Measurements from ENCODE around the gene SNX19.
"Not testable (repeated sequence)": the region's sequence is repeated elsewhere in the genome, so short reads cannot be mapped to it uniquely, and the experiment has no call there.

Gene SNX19

DNA sequence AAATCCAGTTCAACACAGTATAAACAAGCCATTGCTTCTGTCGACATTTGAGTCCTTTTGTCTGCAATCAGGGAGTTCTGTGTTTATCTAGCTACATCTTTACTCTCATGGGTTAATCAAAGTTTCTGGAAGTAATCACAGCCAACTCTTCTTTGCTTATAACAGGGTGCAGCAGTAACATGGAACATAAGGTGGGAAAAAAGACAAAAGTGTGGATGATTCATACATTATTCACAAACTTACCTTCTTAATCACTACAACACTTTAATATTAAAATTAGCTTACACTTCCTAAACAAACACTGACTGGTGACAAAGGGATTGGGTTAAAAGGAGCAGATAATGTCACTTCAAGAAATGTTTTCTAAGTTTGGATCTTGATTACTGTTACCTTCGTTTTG, 44.7 kb downstream of the SNX19 start:
- DNase-seq: no peak

DNA sequence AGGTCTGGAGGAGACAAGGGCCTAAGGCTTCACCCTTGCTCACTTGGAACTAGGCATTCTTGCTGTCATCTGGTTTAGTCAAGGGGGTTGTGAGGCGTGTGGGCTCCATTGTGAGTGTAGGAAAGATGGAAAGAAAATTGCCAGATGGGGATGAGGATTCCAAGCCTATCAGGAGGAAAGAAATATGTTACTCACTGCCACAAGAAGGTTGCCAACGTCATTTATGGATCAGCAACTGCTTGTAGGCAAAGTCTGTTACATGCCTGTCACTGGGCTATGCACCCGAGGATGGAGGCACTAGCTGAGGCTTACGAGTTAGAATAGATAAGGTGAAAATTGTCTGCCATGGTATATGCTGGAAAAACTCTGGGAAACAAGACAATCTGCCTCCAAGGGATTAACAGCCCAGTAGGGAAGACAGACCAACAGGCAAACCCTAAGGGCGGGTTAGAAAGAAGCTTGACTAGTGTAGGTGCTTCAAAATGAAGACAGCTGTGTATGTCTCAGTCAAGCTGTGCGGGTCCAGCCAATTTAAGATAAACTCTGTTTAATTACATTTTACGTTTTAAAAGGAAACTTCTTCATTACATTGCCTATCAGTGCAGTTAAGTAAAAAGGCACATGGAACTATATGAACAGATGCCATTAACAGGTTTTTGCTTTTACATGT, 47.4 kb downstream of the SNX19 start:
- no peak for DNase-seq

DNA sequence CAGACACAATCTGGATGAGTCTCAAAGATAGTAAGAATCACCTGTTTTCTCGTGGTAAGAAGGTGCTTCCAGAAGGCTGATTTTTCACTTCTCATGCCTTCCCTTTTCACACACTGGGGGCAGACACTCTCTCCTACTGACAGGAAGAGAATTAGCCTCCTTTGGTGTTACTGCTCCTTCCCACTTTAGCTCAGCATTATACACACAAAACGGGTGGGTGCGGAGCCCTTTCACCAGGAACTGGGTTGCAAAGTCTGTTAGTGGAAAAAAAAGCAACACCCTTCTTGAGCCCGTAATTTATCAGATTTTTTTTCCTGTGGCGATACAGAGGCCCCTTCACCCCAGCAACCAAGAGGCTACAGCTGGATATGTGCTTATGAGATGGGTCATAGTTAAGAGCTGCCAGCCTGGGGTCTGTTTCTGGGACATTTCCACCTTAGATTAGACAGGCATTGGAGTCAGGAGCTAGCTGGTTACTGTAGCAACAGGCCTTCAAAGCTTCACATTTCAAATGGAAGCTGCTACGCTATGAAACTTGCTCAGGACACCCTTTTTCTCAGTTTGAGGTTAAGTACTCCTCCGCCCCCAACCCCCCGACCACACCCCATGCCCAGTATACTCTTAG, 48.1 kb downstream of the SNX19 start:
- no peak for DNase-seq

DNA sequence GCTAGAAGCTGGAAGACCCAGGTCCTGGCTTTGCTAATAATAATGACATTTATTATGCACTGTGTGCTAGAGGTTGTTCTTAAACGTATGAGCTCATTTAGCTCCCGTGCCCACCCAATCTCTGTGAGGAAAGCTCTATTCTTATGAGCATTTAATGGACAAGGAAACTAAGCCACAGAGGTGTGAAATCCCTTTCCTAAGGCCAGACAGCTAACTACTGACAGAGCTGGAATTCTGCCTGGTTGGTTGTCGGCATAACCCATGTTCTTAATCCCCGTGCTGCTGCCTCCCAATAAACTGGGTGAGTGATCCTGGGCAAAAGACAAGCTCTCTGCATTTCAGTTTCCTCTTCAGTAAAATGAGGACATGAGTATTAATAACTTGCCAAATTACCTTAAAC, 49.4 kb downstream of the SNX19 start:
- no peak for DNase-seq

DNA sequence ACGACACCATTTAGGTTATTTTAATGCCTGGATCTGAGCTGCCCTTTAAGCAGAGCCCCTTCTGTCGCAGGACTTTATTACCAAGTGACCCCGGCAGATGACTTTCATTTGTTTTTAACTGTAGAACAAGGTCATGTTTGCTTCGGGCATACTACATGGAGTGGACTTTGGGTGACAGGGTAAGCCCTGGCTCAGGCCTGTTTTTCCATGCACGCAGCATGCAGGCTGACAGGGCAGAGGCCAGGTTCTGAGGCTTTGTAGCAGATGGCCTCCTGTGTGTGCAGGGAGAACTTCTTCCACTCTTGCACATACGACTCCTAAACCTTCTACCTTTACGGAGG, 50.5 kb downstream of the SNX19 start:
- no peak for DNase-seq

DNA sequence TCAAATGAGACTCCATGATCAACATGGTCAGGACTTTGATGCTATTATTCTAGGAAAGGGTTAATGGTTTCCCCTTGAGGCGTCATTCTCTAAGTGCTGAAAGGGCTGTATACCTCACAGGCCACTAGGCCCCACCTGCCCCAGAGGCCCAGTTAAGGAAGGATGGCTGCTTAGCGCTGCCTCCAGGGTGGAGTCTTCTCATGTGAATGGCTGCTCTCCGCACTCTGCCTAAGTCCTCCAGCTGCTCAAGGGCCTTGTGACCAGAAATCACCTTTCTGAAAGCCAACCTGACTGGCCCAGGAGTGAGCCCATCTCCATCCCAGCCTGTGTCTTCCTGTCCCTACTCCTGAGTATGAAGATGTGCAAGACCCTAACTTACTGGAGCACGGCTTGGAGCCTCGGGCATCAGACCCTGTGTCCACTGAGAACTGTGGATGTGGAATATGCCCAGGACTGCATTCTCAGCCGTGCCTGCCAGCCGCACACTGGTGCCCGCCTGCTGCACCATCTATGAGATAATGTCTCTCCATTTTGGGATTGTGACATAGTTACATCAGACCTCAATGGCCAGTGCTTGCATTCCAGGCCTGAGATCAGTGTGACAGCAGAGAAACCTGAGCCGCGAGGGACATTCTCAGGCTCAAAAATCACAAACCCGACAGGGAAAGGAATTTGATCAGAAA, 51.0 kb downstream of the SNX19 start:
- no peak for DNase-seq

DNA sequence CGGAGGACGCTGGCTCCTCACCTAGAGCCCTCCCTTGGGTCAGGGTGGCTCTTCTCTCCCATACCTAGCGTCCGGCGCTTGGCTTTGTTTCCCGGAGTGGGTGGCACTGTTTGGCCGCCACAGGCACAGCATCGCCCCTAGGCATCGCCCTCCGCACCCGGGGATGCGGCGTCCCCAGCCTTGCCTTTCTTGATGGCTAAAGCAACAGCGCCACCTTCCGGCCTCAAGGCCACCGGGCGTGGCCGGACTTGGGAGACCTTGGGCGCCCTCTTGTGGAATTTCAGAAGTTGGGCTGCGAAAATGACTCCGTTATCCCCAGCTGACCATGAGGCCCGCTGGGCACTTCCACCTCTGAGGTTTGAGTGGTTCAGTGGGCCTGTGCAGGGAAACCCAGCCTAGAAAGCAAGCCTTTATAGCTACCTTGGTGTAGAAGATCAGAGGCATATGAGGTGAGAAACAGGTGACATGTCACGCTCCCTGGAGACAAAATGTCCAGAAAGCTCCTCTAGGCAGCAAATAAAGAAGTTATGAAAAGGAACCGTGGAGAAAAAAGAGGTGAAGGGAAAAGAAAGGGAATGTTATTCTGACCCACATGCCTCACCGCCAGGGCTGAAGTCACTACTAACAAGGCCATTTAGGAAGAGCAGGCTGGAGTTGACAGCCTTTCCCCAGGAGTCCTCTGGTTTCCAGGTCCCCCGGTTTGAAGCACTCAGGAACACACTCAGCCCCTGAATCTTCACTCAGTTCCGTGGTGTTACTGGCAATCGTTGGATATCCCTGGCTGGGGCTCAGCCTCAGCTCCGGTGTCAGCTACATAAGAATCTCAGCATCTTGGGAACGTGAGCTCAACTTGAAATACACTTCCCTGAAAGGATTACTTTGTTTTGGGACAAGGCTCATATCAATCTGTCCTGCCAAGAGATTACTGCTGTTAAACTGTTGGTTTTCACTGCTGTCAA, 54.1 kb downstream of the SNX19 start:
- DNase-seq: peak; percentile 89

DNA sequence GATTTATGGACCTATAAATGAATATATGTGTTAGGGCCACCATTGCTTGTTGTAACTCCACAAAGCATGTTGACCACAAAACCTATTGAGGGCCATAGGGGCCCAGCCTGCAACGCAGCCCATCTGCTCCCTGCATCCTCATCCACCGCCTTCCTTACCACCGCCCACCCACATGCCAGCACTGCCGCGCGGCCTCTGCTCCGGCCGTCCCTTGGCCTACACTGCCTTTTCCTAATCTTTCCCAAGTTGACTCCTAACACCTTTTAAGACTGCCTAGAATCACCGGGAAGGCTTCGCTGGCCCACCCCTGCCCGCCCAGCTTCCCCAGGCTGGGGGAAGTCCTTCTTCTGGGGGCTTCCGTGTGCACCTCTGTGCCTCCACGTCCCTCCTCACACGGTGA, 55.0 kb downstream of the SNX19 start:
- DNase-seq: no peak

DNA sequence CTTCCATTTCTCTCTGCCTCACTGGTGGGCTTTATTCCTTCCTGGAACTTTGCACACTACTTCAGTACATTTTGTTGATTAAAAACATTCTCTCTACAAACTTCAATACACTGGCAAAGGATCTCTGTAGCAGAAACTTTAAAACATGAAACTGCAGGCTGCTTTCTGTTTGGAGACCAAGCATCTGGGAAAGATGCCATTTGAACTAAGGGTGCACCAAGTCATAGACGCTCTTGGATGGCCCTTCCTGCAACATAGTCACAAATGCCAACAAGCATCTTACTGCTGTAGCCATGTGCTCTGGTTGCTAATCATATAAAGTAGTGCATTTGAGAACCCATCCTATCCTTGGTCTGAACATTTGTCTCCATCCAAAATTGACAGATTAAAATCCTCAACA, 56.4 kb downstream of the SNX19 start:
- DNase-seq: no peak

DNA sequence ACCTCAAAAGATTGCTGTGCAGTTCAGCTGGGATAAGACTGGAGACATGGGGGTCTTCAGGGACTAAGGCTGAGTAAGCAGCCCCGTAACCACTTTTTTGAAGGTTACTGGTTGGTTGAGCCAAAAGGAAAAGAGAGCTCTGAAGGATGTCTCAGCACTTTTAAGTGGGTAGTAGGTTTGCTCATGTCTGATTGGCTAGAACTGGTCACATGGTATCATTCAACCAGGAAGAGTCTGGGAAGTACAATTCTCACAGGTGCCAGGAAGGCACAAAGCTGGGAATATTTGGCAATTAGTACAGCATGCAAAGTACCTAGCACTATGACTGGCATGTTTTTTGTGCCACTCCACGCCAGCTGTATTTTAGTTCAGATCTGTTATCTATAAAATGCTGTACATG, 58.1 kb downstream of the SNX19 start:
- no peak for DNase-seq

DNA sequence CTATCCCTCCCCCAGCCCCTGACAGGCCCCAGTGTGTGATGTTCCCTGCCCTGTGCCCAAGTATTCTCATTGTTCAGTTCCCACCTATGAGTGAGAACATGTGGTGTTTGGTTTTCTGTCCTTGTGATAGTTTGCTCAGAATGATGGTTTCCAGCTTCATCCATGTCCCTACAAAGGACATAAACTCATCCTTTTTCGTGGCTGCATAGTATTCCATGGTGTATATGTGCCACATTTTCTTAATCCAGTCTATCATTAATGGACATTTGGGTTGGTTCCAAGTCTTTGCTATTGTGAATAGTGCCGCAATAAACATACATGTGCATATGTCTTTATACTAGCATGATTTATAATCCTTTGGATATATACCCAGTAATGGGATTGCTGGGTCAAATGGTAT, 60.6 kb downstream of the SNX19 start:
- DNase-seq: not testable (repeated sequence)

DNA sequence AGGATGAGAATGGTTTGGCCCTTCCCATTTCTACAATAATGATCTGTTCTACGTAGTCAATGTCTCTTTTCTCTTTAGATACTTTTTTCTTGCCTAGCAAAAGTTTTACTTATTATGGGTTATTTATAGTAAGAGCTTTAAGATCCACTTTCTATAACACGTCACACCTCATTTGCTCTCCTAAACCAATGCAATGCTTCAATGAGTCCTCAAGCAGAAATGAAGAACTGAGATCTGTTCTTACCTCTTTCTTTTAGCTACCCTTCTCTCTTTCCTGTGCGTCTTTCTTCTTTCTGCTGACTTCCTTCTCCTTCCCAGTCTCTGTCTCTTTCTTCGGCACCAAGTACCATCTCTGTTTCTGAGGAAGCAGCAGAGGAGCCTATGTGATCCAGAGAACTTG, 61.8 kb downstream of the SNX19 start:
- no peak for DNase-seq

DNA sequence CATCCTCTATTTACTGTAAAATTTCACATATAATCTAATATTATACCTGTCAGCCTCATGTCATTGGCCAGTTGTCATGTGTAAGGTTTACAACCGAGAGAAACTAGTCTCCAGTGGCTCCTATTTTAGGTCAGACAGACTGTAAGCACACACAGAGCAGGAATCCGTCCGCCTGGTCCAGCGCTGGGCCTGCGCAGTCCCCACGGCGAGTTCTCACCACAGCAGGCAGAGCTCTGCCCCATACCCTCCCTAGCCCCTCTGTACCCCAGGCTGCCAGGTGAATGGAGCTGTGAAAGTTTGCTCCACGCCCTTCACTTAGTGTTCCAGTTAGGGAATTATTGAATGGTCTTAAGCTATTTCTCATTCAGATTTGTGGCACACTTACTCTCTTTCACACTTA, 63.7 kb downstream of the SNX19 start:
- no peak for DNase-seq

DNA sequence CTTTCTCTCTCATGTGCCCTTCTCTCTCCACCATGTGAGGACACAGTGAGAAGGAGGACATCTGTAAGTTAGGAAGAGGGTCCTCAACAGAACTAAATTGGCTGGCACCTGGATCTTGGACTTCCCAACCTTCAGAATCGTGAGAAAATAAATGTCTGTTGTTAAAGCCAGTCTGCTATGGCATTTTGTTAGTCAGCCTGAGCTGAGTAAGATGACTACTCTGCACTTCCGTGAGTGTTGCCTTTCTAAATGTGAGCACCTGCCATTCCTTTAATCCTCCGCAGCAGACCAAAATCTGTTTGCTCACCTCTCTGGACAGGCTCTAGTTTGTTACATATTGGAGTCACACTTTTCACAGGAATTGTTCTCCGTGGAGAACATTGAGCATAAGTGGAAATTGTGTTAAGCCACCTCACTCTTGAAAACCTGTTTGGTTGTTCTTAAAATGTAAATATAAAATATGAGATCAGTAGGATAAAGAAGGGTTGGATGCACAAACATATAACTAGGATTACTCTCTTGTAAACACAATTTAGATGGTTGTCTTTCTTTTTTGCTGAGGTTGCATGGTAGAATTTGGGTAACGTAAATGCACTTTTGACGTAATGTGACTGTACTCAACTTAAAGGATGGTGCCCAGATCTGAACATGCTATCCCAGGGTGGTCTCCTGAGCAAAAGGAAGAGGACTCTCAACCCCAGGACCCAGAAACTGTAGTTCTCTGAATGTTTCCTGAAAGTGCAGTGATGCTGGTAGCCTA, 65.9 kb downstream of the SNX19 start:
- DNase-seq: no peak

DNA sequence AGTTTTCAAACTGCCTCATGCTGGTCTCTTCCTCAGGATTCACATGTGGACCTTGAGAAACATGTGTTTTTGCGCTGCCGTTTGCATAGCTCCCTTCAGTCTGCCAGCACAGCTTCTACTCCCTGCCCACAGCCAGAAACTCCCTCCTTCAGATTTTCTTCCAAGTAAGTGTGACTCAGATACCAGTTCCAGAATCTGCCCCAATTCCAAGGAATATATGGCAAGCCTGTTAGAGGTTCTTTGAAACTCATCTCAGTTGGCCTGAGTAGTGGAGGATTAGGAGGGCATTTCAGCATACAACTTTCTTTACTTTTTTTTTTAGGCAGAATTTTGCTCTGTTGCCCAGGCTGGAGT, 67.1 kb downstream of the SNX19 start:
- no peak for DNase-seq

DNA sequence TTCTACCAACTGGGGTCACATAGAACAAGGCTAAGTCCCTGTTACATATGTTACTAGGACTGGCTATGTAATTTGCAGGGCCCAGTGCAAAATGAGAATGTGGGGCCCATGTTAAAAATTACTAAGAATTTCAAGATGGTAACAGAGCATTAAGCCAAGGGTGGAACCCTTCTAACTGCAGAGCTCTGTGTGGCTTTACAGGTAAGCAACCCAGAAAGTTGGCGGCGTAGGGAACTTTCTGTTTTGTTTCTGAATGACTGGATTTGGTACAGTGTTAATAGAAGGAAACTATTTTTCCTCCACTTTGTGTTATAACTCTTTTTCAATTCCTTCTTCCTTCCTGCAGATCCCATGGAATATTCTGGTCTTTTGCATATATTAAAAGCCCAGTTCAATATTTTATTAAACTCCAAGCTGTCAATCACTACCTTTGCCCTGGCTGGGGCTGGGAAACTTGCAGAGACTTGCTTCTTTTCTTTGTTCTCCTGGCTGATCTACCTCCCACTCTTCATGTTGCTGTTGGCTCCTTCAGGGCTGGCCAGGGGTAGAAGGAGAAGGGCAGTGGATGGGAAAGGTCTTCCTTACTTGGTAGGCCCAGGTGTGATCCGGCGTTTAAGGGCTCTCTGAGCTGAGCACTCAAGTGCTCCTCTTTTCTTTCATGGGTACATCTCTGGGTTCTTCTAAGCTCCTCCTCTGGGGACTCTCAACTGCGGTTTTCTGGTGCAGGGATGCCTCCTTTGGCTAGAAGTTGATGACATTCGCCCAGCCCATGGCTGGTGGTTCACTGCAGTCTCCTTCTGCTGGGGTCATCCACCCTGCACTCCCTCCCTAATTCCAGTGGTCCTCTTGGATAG, 67.7 kb downstream of the SNX19 start:
- no peak for DNase-seq

DNA sequence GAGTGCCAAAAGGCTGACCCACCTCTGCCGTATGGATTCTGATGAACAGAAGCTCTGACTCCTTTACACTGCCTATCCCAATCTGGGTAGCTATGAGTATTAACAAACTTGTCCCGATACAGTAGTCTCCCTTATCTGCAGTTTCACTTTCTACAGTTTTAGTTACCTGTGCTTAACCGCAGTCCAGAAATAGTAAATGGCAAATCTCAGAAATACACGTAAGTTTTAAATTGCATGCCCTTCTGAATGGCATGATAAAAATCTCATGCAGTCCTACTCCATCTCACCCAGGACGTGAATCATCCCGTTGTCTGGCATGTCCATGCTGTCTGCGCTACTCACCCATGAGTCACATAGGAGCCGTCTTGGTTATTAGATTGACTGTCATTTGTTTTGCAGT, 68.8 kb downstream of the SNX19 start:
- no peak for DNase-seq

DNA sequence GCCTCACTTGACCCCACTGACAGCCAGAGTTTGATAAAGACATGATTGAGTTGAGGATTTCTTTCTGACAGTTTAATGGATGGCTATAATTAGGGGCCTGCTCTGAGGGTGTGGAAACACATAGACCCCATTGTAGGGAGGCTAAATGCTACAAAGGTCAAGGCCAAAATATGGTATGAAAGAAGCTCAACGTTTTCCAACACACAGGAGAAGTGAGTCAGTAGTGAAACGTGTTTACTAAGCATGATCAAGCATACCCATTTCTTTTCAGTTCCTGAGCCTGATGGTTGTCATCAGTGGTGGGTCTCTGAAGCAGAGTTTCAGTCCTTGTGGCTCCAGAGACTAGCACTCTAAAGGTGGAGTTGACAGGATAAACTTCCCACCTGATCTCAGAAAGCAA, 69.7 kb downstream of the SNX19 start:
- DNase-seq: no peak

DNA sequence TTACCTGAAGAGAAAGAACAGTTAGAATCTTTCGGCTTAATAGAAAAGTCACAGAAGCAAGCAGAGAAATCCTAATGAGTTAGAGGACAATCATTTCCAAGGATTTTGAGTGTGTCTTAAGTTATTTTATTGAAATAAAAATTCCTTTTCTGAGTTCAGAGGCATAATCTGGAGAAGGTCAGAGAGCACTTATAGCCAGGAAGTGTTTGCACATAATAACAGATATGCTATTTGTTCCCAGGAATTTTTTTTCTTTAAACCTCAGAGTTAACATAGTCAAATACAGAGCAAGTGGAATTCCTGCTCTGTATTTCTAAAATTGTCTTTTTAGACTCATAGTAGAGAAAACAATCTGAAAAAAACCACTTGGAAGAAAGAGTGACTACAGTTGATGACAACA, 74.3 kb downstream of the SNX19 start:
- no peak for DNase-seq

DNA sequence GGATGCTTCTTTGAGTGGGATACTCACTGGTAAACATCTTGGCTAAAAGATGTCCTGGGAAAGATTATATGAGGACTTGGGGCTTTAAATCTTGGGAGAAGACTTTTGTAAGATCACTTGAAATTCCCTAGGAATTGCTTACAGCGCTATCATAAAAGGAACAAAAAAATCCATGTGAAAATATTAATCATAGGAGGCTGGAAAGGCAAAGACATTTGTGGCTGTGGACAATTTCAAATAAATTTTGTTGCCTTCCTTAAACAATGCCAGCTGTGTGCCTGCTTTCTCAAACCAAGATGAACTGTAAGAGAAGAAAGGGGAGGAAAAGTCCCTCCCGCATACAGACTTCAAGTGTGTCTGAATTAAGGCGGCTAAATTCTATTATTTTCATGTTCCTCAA, 75.6 kb downstream of the SNX19 start:
- DNase-seq: no peak

DNA sequence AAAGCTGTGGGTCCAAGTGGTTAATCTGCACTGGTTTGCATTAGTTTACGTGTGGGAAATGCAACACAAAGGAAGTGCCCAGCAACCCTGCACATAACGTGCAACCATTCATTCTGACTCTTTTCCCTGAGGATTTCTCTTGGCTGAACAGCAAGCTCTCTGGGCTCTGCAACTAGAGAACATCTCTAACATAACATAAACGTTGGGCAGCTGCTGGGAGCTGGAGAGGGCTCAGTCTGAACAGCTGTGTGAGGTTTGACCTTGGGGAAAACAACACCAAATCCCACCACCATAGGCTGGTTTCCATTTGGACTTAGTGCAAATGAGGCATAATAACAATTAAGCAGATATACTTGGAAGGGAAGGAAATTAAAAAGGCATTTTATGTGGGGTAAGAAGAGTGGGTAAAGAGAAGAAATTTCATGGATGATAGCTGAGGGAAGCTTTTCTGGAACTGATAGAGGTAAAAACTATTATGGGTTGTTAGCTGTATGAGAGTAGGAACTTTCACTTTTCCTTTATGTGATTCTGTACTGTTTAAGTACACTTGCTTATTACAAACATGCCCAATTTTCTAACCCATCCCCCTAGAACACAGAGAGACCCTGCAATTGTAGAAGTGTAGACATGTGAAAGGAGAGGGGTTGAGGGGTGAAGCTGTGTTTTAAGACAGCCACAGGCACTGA, 76.2 kb downstream of the SNX19 start:
- peak; percentile 5 for DNase-seq
